K562 (cell line): ENCODE data around the gene TPD52L1. TPM values are rescaled to one million over a fixed set of nuclear protein-coding genes. Genes with fewer than 3 reads are reported as not detected.

Source experiments
- ATF1 ChIP-seq, 2 experiments: fragments of 450-650 bp in 1 of 2; IDR thresholded peaks; 2 replicates each; pipeline ENCODE4 v1.6.1; 2016; ENCODE audit warnings: missing compliant biosample characterization in 1 of 2, missing genetic modification characterization in 1 of 2
- BACH1 ChIP-seq: fragments of 200-800 bp; sonication (Bioruptor generic); IDR thresholded peaks from 2 replicates; pipeline ENCODE4 v1.6.1; 2016; ENCODE audit warnings: missing genetic modification characterization, missing compliant biosample characterization
- BCL6 ChIP-seq: fragments of 250-450 bp; sonication (Bioruptor Pico); IDR thresholded peaks from 2 replicates; pipeline ENCODE4 v1.4.0; 2020
- BRD9 ChIP-seq: fragments of 450-650 bp; IDR thresholded peaks from 2 replicates; pipeline ENCODE4 v1.6.1; 2018; ENCODE audit warnings: low read depth; ENCODE audit not compliant: partially characterized antibody
- CHAMP1 ChIP-seq: fragments of 450-650 bp; IDR thresholded peaks from 2 replicates; pipeline ENCODE4 v1.6.1; 2016; ENCODE audit warnings: mild to moderate bottlenecking
- DPF2 ChIP-seq: fragments of 450-650 bp; IDR thresholded peaks from 2 replicates; pipeline ENCODE4 v1.6.1; 2016
- KLF6 ChIP-seq: fragments of 250-450 bp; sonication (Bioruptor Pico); IDR thresholded peaks from 2 replicates; pipeline ENCODE4 v1.4.0; 2020; ENCODE audit warnings: mild to moderate bottlenecking, moderate library complexity, borderline replicate concordance
- NR2C1 ChIP-seq, 2 experiments: fragments of 450-650 bp; IDR thresholded peaks; 2 replicates each; pipeline ENCODE4 v1.6.1; 2017; ENCODE audit warnings: mild to moderate bottlenecking in 2 of 2, antibody characterized with exemption in 1 of 2, inconsistent platforms in 1 of 2, missing compliant biosample characterization in 1 of 2, missing genetic modification characterization in 1 of 2
- POLR2H ChIP-seq: IDR thresholded peaks from 2 replicates; pipeline ENCODE4 v1.6.1; 2016; ENCODE audit warnings: missing genetic modification characterization, low read depth, mild to moderate bottlenecking, control low read depth, missing compliant biosample characterization, moderate library complexity
- SMC3 ChIP-seq: conservative IDR thresholded peaks from 2 replicates; pipeline ENCODE4 v1.6.1; 2011; ENCODE audit warnings: low read depth, low read length, improper control_type of control experiment; ENCODE audit not compliant: insufficient read depth
- ZNF224 ChIP-seq: sonication (generic); formaldehyde crosslinking; IDR thresholded peaks from 2 replicates; pipeline ENCODE4 v1.8.0; 2022; ENCODE audit warnings: mild to moderate bottlenecking, missing genetic modification reagents
- ZNF76 ChIP-seq: fragments of 250-450 bp; sonication (Bioruptor Pico); IDR thresholded peaks from 2 replicates; pipeline ENCODE4 v1.4.0; 2020; ENCODE audit warnings: mild to moderate bottlenecking, moderate library complexity, borderline replicate concordance
- polyA plus RNA-seq, 8 experiments: library from polyadenylated mRNA; depleted of rRNA in 4 of 8; stranded (reverse) in 5 of 8; unstranded in 3 of 8; fragments of >200 nt; fragmentation: Nextera tagmentation in 2 of 8; fragmentation: Illumina TruSeq in 1 of 8; extraction: Ambion mirVana in 2 of 8; extraction: Trizol in 1 of 8; gene quantifications; 2 replicates each; pipeline versions ENCODE4 v1.2.1 to v1.2.3, GENCODE V29; 2011 to 2014; ENCODE audit warnings: inconsistent platforms in 1 of 8, missing spikeins in 1 of 8
- total RNA-seq, 7 experiments: library from RNA; depleted of rRNA in 6 of 7; stranded (reverse); fragments of >200 nt in 6 of 7; fragmentation: Illumina TruSeq in 2 of 7; extraction: Trizol in 2 of 7; gene quantifications; 2 replicates each; pipeline versions ENCODE4 v1.2.1 to v1.2.3, GENCODE V29; 2011 to 2021; ENCODE audit warnings: low replicate concordance in 1 of 7
- TF ChIP-seq, protein P1 (sequence below), 2 experiments: fragments of 450-650 bp; conservative IDR thresholded peaks; 2 replicates each; pipeline ENCODE4 v1.6.1; 2017; ENCODE audit warnings: mild to moderate bottlenecking in 2 of 2, moderate library complexity in 2 of 2
- TF ChIP-seq, protein P2 (sequence below): sonication (generic); formaldehyde crosslinking; IDR thresholded peaks from 2 replicates; pipeline ENCODE4 v1.8.0; 2022; ENCODE audit warnings: mild to moderate bottlenecking, missing genetic modification reagents, borderline replicate concordance
- TF ChIP-seq, protein P3 (sequence below): fragments of 450-650 bp; IDR thresholded peaks from one replicate; pipeline ENCODE4 v1.6.1; 2018; ENCODE audit warnings: mild to moderate bottlenecking, moderate library complexity; ENCODE audit not compliant: partially characterized antibody

TPD52L1 gene
- total and polyA plus RNA-seq, 9 of the 15 experiments (the other 6 are each of a cell fraction or from before 2014, with no cell fraction given), result 12.9 to 149 (median 75.7) TPM

GRCh38 chr6:125114248-125114858 lies 39.2 kb upstream of the TPD52L1 start (continued):
- TF ChIP-seq, protein P1, sequence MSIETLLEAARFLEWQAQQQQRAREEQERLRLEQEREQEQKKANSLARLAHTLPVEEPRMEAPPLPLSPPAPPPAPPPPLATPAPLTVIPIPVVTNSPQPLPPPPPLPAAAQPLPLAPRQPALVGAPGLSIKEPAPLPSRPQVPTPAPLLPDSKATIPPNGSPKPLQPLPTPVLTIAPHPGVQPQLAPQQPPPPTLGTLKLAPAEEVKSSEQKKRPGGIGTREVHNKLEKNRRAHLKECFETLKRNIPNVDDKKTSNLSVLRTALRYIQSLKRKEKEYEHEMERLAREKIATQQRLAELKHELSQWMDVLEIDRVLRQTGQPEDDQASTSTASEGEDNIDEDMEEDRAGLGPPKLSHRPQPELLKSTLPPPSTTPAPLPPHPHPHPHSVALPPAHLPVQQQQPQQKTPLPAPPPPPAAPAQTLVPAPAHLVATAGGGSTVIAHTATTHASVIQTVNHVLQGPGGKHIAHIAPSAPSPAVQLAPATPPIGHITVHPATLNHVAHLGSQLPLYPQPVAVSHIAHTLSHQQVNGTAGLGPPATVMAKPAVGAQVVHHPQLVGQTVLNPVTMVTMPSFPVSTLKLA (conservative IDR thresholded peaks at IDR 0.05), result 0 out of 4 replicates have a peak, but pooled peaks of 1 of the 2 experiments have one; percentile 35
- TF ChIP-seq BCL6 (CRISPR knock-in tag), result no peak
- TF ChIP-seq, protein P2, sequence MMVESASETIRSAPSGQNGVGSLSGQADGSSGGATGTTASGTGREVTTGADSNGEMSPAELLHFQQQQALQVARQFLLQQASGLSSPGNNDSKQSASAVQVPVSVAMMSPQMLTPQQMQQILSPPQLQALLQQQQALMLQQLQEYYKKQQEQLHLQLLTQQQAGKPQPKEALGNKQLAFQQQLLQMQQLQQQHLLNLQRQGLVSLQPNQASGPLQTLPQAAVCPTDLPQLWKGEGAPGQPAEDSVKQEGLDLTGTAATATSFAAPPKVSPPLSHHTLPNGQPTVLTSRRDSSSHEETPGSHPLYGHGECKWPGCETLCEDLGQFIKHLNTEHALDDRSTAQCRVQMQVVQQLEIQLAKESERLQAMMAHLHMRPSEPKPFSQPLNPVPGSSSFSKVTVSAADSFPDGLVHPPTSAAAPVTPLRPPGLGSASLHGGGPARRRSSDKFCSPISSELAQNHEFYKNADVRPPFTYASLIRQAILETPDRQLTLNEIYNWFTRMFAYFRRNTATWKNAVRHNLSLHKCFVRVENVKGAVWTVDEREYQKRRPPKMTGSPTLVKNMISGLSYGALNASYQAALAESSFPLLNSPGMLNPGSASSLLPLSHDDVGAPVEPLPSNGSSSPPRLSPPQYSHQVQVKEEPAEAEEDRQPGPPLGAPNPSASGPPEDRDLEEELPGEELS (CRISPR knock-in tag), result no peak
- TF ChIP-seq ZNF224 (CRISPR knock-in tag), result no peak
- TF ChIP-seq NR2C1 (IDR thresholded peaks at IDR 0.05), result no peak
- TF ChIP-seq NR2C1 (tag; IDR thresholded peaks at IDR 0.05), result no peak
- no peak for TF ChIP-seq ZNF76
- TF ChIP-seq SMC3, result 0 out of 2 replicates have a peak, but pooled peaks have one; percentile 42
- 0 out of 2 replicates have a peak, but pooled peaks have one; percentile 79 for TF ChIP-seq CHAMP1
- TF ChIP-seq, protein P3, sequence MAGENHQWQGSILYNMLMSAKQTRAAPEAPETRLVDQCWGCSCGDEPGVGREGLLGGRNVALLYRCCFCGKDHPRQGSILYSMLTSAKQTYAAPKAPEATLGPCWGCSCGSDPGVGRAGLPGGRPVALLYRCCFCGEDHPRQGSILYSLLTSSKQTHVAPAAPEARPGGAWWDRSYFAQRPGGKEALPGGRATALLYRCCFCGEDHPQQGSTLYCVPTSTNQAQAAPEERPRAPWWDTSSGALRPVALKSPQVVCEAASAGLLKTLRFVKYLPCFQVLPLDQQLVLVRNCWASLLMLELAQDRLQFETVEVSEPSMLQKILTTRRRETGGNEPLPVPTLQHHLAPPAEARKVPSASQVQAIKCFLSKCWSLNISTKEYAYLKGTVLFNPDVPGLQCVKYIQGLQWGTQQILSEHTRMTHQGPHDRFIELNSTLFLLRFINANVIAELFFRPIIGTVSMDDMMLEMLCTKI, result no peak
- TF ChIP-seq BRD9, result peak; percentile 46
- no peak for TF ChIP-seq ATF1 (CRISPR knock-in tag; IDR thresholded peaks at IDR 0.05)
- TF ChIP-seq ATF1 (tag; IDR thresholded peaks at IDR 0.05), result no peak
- TF ChIP-seq POLR2H, result peak; percentile 36; the same call in 1 of the 2 replicates
- TF ChIP-seq DPF2, result no peak
- TF ChIP-seq KLF6, result no peak
- TF ChIP-seq BACH1, result no peak
